HG03457 (cell line): ENCODE results near the gene MSLN.
A peak's percentile ranks its signal among the peaks of the same experiment; 100 is the strongest.
"Not testable (repeated sequence)": the region's sequence is repeated elsewhere in the genome, so short reads cannot be mapped to it uniquely, and the experiment has no call there.

ENCODE experiments used
- ATAC-seq: cut with Tn5 transposase; IDR thresholded peaks from one replicate; pipeline ENCODE4 v1.9.1; 2021; ENCODE audit warnings: moderate number of reproducible peaks; ENCODE audit not compliant: unreplicated experiment

The MSLN gene

GRCh38 chr16:772959-773358, 12.4 kb downstream of the MSLN start:
- ATAC-seq: no peak

GRCh38 chr16:774086-775001, 13.8 kb downstream of the MSLN start:
- ATAC-seq: no peak

- ATAC-seq: no peak
Observed at GRCh38 chr16:775236-775796, 14.8 kb downstream of the MSLN start.

GRCh38 chr16:776298-776697, 15.8 kb downstream of the MSLN start:
- ATAC-seq: not testable (repeated sequence)

GRCh38 chr16:776824-777223, 16.3 kb downstream of the MSLN start:
- ATAC-seq: no peak

- no peak for ATAC-seq
Observed at GRCh38 chr16:777826-778225, 17.3 kb downstream of the MSLN start.

- ATAC-seq: no peak
Observed at GRCh38 chr16:778447-778846, 17.9 kb downstream of the MSLN start.

GRCh38 chr16:778909-779527, 18.5 kb downstream of the MSLN start:
- no peak for ATAC-seq

GRCh38 chr16:779561-779960, 19.0 kb downstream of the MSLN start:
- ATAC-seq: no peak

GRCh38 chr16:780296-780695, 19.8 kb downstream of the MSLN start:
- no peak for ATAC-seq

GRCh38 chr16:781346-782010, 20.9 kb downstream of the MSLN start:
- ATAC-seq: no peak

- ATAC-seq: no peak
Observed at GRCh38 chr16:782258-782657, 21.7 kb downstream of the MSLN start.

- no peak for ATAC-seq
Observed at GRCh38 chr16:782766-783403, 22.4 kb downstream of the MSLN start.

- no peak for ATAC-seq
Observed at GRCh38 chr16:783404-784161, 23.0 kb downstream of the MSLN start.

GRCh38 chr16:784431-784830, 23.9 kb downstream of the MSLN start:
- no peak for ATAC-seq

- ATAC-seq: no peak
Observed at GRCh38 chr16:785563-786535, 25.3 kb downstream of the MSLN start.

- ATAC-seq: no peak
Observed at GRCh38 chr16:787321-787966, 26.9 kb downstream of the MSLN start.

GRCh38 chr16:787978-788398, 27.5 kb downstream of the MSLN start, which contains the start of gene RPUSD1:
Gene RPUSD1 (minus strand): TSS chr16:788381. CDS start chr16:787737, 644 bp downstream.
- peak; percentile 15 for ATAC-seq
